Stimulated activated CD4-positive, alpha-beta T cell treated with anti-CD3 and anti-CD28 coated beads, Interleukin-4, amount 100 ng/mL, for 1 hour (primary cell): ENCODE data around the gene KIAA0753.
A peak's percentile ranks its signal among the peaks of the same experiment; 100 is the strongest.

Source experiments
- DNase-seq: peaks from one replicate; pipeline ENCODE4 v3.0.0-alpha.2; 2020

The KIAA0753 gene

GRCh38 chr17:6639586-6640535 is 650 bp downstream of the KIAA0753 start:
- DNase-seq, result peak; percentile 37

DNA sequence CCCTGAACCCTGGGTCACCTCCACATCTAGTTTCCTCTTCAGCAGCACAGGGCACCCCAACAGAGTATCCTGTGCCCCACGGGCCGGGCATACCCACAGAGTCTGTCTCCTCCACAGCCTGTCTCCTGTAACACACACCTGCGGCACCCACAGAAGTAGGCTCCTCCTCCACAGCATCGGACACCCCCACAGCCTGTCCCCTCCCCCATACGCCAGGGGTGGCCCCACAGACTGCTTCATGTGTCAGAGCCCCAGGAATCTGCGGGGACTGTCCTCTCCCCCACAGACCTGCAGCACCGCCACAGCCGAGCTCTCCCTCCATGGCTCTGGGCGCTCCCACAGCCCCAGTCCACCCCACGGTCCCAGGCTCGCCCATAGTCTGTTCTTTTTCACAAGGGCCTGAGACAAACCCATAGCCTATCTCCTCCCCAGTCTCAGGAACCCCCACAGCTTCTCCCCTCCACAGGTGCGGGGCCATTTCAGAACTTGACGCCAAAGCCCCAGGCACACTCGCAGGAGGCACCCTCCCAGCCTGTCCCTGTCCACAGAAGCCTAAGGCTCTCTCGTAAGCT is 1.4 kb downstream of the KIAA0753 start:
- no peak for DNase-seq

DNA sequence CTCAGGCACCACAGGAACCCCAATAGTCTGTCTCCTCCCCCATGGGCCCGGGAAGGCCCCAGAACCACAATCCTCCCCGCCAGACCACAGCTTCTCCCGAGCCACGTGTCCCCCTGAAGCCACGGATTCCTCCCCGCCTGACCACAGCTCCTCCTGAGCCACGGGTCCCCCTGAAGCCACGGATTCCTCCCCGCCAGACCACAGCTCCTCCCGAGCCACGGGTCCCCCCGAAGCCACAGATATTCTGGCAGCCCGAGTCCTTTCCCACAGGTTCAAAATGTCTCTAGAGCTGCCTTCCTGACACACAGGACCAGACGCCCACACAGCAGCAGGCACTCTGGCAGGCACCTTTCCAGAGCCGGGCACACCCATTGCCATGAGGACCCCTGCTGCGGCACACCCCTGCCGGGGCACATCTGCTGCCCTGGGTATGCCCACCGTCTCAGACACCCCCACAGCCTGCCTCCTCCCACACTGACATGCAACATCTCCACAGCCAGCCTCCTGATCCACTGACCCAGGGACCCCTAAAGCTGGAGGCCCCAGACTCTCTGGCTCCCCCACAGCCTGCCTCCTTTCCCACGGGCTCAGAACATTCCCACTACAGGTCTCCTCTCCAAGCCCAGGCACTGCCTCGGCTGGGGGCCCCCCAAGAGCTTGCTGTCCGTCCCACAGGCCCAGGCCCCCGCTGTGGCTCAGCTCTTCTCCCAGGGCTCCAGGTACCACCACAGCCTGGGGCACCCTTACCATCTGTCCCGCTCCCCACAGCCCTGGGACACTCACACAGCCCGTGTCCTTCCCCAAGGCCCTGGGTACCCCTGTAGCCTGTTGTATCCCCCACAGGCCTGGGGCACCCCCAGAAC is 2.2 kb downstream of the KIAA0753 start:
- DNase-seq, result no peak

DNA sequence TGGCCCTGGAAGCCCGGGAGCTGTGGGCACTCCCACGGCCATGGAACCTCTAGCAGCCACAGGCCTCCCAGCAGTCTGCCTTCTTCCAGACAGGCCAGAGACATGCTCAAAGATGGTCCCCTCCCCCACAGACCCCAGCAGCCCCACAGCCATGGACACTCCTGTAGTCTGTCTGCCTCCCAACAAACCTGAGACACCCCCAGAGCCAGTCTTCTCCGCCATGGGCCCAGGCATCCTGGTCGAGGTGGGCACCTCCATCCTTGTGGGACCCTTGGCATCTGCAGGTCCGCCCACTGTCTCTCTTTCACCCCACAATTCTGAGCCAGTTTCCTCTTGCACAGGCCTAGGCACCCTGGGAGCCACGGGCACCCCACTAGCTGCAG is 3.1 kb downstream of the KIAA0753 start:
- DNase-seq, result no peak

DNA sequence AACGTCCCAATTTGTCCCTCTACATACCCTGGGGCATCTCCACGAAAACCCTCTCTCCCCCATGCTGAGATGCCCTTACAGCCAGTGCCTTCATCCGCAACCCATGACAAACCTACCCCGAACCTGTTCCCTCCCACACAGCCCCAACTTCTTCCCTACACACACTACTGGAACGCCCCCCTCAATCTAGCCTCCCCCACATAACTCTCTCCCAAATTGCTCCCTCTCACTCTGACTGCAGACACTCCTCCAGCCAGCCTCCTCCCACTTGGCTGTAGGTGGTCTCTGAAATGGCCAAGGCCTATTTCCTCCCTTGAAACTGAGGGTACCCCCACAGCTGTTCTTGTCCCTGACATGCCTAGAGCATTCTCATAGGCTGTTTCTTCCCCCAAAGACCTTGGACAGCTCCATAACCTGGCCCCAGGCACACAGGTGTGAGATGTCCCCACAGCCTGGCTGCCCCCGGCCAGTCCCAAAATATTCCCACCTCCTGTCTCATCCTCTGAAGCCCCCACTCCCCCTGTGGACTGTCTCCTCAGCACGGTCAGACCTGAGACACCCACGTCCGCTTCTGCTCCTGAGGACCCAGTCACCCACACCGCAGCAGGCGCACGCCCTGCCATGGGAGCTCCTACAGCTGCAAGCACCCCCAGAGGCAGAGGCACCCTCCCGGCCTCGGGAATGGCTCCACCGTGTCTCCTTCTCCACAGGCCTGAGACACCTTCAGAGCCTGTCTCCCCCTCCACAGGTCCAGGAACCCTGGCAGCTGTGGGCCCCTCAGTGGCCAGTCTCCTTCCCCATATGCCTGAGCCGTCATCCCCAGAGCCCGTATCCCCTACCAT is 3.7 kb downstream of the KIAA0753 start:
- no peak for DNase-seq

DNA sequence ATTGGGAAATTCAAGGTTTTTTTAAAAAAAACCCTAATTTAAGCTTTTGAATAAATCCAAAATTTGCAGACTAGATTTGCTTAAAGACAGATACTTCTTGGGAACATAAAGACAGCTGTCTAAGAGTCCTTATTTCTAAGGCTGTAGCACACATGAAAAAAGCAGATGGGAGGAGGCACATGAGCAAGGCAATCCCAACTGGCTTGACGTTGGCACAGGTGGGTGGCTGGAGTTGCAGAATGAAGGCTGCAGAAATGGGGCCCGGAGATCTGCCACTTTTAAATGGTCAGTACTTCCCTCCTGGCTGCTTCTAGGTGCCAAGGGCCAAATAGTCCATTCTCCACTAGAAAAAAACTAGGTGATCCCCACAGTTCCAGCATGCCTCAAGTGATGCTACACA is 4.4 kb downstream of the KIAA0753 start:
- DNase-seq, result no peak

- DNase-seq, result no peak
Measured at GRCh38 chr17:6633263-6633662, 7.2 kb downstream of the KIAA0753 start.

- no peak for DNase-seq
Measured at GRCh38 chr17:6632530-6632929, 8.0 kb downstream of the KIAA0753 start.

DNA sequence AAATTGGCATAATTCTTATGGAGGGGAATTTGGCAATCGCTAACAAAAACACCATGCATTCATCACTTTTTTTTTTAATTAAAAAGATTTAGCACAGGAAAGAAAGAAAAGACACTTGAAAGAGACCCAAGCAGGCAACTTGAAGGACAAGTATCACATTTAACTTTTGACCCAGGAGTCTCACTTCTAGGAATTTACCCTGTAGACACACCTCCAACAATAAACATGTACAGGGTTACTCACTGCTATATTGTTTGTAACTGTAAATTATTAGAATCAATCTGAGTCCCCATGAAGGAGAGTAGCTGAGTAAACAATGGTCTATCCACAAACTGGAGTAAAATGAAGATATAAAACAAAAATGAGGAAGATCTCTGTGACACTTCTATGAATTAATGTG is 10.1 kb downstream of the KIAA0753 start:
- no peak for DNase-seq

DNA sequence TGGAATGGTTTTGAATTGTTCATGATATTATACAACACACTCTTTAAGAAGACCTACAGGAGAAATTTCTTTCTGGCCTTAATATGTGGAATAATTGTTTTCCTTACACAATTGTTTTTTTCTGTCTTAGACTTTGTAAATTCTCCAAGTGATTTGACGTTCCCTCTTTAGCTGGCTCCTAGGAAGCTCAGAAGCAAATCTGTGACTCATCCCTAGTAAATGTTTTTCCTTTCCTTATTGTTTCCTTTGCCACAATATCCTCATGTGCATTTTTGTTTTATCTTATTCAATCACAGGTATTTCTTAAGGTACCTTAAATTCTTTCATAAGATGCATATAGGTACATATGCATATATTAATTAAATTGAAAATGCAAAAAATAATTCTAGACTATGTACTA is 13.5 kb downstream of the KIAA0753 start:
- DNase-seq, result no peak

DNA sequence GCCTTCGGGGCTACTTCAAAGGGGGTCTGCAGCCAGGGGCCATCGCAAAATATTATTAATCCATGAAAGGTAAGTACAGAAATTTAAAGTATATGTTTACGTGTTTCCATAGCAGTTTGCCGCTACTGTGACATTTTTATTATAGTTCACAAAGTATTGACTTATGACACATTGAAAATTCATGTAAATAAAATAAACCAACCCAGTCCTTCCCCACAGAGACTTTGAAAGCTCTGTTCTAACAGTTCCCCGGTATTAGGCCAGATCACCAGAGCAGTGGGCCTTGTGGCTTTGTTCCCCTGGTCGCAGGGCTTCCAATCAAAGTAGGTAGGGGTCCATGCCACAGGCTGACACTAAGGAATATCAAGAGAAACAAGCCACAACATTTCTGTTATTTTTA is 13.9 kb downstream of the KIAA0753 start:
- DNase-seq, result no peak

DNA sequence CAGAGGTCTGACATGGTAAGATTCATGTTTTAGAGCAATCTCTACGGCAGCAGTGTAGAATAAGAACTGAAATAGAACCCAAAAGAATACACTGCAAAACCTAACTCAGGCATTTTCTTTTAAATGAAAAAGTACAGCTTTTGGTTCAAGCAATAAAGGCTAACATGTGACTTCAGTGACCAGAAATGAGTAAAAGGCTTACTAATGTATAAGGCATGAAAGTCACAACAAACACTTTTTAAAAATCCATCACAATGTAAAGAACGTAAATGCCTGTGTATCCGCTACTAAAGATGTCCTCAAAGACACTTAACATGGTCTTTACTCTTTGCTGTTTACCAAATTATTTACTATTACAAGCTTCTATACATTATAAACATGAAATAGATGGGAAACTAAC is 16.6 kb downstream of the KIAA0753 start:
- DNase-seq, result no peak

DNA sequence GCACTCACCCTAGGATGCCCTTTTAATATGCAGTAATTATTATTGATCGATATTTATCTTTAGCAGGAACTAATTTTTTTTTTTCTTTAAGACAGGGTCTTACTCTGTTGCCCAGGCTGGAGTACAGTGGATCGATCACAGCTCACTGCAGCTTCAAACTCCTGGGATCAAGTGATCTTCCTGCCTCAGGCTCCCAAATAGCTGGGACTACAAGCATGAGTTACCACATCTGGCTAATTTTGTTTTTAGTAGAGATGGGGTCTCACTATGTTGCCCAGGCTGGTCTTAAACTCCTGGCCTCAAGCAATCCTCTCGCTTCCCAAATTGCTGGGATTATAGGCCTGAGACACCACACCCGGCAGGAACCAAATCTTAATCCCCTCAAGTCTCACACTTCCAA is 29.3 kb downstream of the KIAA0753 start:
- DNase-seq, result no peak

- DNase-seq, result no peak
Measured at GRCh38 chr17:6610011-6610410, 30.5 kb downstream of the KIAA0753 start.

GRCh38 chr17:6608321-6608720 is 32.2 kb downstream of the KIAA0753 start:
- DNase-seq, result no peak

GRCh38 chr17:6605142-6605541 is 35.4 kb downstream of the KIAA0753 start:
- no peak for DNase-seq

DNA sequence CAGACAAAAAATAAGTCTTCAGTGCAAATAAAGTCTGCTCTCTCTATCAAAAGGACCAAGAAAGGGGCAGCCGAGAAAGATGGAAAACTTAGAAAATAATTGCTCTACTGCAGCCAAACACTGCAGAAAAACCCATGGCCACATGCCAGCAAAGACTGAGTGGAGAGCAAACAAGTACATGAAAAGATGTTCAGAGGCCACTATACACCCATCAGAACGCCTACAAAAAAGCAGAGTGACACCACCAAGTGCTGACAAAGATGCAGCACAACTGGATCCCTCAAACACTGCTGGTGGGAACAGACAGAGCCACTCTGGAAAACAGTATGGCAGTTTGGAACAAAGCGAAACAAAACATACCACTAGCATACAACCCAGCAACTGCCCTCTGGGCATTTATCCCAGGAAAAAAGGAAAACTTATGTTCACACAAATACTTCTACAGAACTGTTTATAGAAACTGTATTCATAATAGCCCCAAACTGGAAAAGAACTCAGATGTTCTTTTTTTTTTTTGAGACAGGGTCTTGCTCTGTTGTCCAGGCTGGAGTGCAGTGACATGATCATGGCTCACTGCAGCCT is 36.7 kb downstream of the KIAA0753 start:
- no peak for DNase-seq

DNA sequence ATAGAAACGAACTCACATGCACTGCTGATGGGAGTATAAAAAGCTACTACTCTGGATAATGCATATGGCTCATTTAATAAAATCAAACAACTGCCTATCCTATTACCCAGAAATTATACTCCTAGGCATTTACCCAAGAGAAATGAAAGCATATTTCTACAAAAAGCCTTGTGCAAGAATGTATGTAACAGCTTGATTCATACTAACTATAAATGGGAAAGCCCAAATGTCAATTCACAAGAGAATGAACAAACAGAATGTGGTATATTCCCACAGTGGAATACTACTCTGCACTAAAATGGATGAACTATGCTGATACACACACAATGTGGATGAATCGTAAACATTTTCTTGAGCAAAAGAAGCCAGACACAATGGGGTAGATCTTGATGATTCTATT is 38.4 kb downstream of the KIAA0753 start:
- DNase-seq, result no peak

DNA sequence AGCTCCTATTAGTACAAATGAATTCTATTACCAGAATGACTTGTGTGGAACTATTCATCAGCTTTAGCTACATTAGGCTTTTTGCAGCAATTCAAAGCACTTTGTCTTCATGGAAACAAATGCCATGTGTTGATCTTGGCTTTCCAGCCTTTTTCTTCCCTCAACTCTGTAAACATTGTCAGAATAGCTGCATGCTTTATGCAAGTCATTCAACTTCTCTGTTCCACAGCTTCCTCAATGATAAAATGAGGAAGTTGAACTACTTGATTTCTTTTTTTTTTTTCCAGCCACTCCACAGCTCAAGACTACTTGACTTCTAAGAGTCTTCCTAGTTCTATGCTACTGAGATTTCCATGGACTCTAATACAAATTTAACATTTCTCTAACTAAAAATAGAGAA is 41.1 kb downstream of the KIAA0753 start:
- DNase-seq, result no peak

GRCh38 chr17:6597727-6598126 is 42.8 kb downstream of the KIAA0753 start:
- no peak for DNase-seq

DNA sequence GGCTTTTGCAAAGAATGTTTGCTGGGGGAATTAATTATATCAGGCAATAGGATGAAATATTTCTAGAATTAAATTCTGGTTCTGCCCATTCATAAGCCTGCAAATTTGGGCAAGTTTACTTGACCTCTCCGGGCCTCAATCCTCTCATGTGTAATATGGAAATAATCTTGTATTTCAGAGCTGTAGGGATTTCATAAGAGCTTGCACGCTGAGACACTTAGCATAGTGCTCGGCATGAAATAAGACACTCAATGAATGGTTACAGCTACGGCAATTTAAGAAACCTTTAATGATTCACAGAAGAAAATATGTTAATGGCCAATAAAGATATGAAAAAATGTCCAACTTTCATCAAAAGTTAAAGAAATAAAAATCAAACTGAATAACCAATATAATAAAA is 43.6 kb downstream of the KIAA0753 start:
- DNase-seq, result no peak

DNA sequence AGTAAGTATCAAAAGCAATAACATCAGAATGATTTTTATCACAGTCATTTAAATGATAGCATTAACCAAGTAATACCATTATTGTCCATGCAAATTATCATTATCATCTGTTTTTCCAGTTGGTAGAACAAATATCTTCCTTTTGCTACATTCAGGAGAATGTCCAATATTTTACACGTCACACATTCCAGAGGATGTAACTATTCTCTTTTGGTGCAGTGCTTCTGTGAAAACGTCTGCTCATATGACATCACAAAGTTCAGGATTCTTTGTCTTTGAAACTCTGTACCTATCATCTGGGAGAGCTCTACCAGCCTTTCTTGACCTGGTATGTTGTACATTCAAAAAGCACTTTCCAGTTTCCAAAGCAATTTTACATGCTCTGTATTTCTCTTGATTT is 44.0 kb downstream of the KIAA0753 start:
- DNase-seq, result no peak
